K562 (cell line): ENCODE results near the gene PIEZO2. TPM values are rescaled to one million over a fixed set of nuclear protein-coding genes. Genes with fewer than 3 reads are reported as not detected.
A peak's percentile ranks its signal among the peaks of the same experiment; 100 is the strongest.
"Not testable (repeated sequence)": the region's sequence is repeated elsewhere in the genome, so short reads cannot be mapped to it uniquely, and the experiment has no call there.

Experiments used
- ARID1B ChIP-seq: fragments of 450-650 bp; IDR thresholded peaks from 2 replicates; pipeline ENCODE4 v1.6.1; 2016; ENCODE audit warnings: antibody characterized with exemption, mild to moderate bottlenecking, inconsistent platforms
- CTBP1 ChIP-seq: fragments of 450-650 bp; IDR thresholded peaks from 2 replicates; pipeline ENCODE4 v1.6.1; 2016; ENCODE audit warnings: borderline replicate concordance
- MLLT1 ChIP-seq, 2 experiments: fragments of 450-650 bp; IDR thresholded peaks; 2 replicates each; pipeline ENCODE4 v1.6.1; 2016
- MNT ChIP-seq, 2 experiments: fragments of 450-650 bp; conservative IDR thresholded peaks; 2 replicates each; pipeline ENCODE4 v1.6.1; 2017; ENCODE audit warnings: mild to moderate bottlenecking in 2 of 2, moderate library complexity in 2 of 2
- PBX2 ChIP-seq, 2 experiments: IDR thresholded peaks in 1 of 2; conservative IDR thresholded peaks in 1 of 2; 2 replicates each; pipeline ENCODE4 v1.6.1; 2016; ENCODE audit warnings: low read depth in 2 of 2, mild to moderate bottlenecking in 1 of 2, missing compliant biosample characterization in 1 of 2, missing genetic modification characterization in 1 of 2, moderate library complexity in 1 of 2
- SMARCE1 ChIP-seq: fragments of 450-650 bp; IDR thresholded peaks from 2 replicates; pipeline ENCODE4 v1.7.1; 2016; ENCODE audit warnings: mild to moderate bottlenecking
- SOX6 ChIP-seq: fragments of 450-650 bp; IDR thresholded peaks from 2 replicates; pipeline ENCODE4 v1.6.1; 2014; ENCODE audit warnings: mild to moderate bottlenecking
- ZBTB11 ChIP-seq, 3 experiments: fragments of 200-800 bp in 1 of 3; fragments of 250-450 bp in 1 of 3; fragments of 450-650 bp in 1 of 3; sonication (Bioruptor Pico) in 1 of 3; sonication (Bioruptor generic) in 1 of 3; formaldehyde crosslinking in 1 of 3; IDR thresholded peaks; 2 replicates each; pipeline versions ENCODE4 v1.6.1 to v1.8.0; 2016 to 2022; ENCODE audit warnings: mild to moderate bottlenecking in 2 of 3, missing genetic modification characterization in 2 of 3, missing compliant biosample characterization in 1 of 3, moderate library complexity in 1 of 3
- ZNF592 ChIP-seq: fragments of 450-650 bp; IDR thresholded peaks from 2 replicates; pipeline ENCODE4 v1.6.1; 2017; ENCODE audit warnings: antibody characterized with exemption, mild to moderate bottlenecking
- ZNF766 ChIP-seq: fragments of 200-800 bp; sonication (Bioruptor generic); conservative IDR thresholded peaks from 2 replicates; pipeline ENCODE4 v1.6.1; 2016; ENCODE audit warnings: missing genetic modification characterization, missing compliant biosample characterization
- polyA plus RNA-seq, 8 experiments: library from polyadenylated mRNA; depleted of rRNA in 4 of 8; stranded (reverse) in 5 of 8; unstranded in 3 of 8; fragments of >200 nt; fragmentation: Nextera tagmentation in 2 of 8; fragmentation: Illumina TruSeq in 1 of 8; extraction: Ambion mirVana in 2 of 8; extraction: Trizol in 1 of 8; gene quantifications; 2 replicates each; pipeline versions ENCODE4 v1.2.1 to v1.2.3, GENCODE V29; 2011 to 2014; ENCODE audit warnings: inconsistent platforms in 1 of 8, missing spikeins in 1 of 8
- total RNA-seq, 7 experiments: library from RNA; depleted of rRNA in 6 of 7; stranded (reverse); fragments of >200 nt in 6 of 7; fragmentation: Illumina TruSeq in 2 of 7; extraction: Trizol in 2 of 7; gene quantifications; 2 replicates each; pipeline versions ENCODE4 v1.2.1 to v1.2.3, GENCODE V29; 2011 to 2021; ENCODE audit warnings: low replicate concordance in 1 of 7

PIEZO2 gene
- total and polyA plus RNA-seq, 9 of the 15 experiments (the other 6 are each of a cell fraction or from before 2014, with no cell fraction given): 0.54 to 4.1 (median 2.0) TPM

- TF ChIP-seq PBX2 (CRISPR knock-in tag; IDR thresholded peaks at IDR 0.05; ENCODE audit: low read depth): not testable (repeated sequence)
- peak; percentile 57; the same call in 1 of the 2 replicates for TF ChIP-seq PBX2 (tag; conservative IDR thresholded peaks at IDR 0.05; ENCODE audit: low read depth)
- peak; percentile 59; the same call in 1 of the 2 replicates for TF ChIP-seq CTBP1
- 0 out of 6 replicates have a peak, but pooled peaks of 1 of the 3 experiments have one; percentile 23 for TF ChIP-seq ZBTB11 (CRISPR knock-in tag; IDR thresholded peaks at IDR 0.05)
- 0 out of 4 replicates have a peak, but pooled peaks of 1 of the 2 experiments have one; percentile 38 for TF ChIP-seq MNT (conservative IDR thresholded peaks at IDR 0.05)
- peak; percentile 39; the same call in 1 of the 2 replicates for TF ChIP-seq ZNF592
- peak; percentile 75 for TF ChIP-seq ARID1B
- TF ChIP-seq ZNF766 (CRISPR knock-in tag): 0 out of 2 replicates have a peak, but pooled peaks have one; percentile 26
- peak in 1 of 2 experiments; percentile 88; a peak in 2 of 4 replicates for TF ChIP-seq MLLT1 (IDR thresholded peaks at IDR 0.05)
- TF ChIP-seq SOX6: peak; percentile 52; the same call in 1 of the 2 replicates
- TF ChIP-seq SMARCE1: peak; percentile 80
These were observed 520.3 kb downstream of the PIEZO2 start (continued) for GRCh38 chr18:10629076-10629475.
